SU-DHL-6 (cell line): ENCODE measurements around the gene GNPNAT1.

Source experiments
- H2AFZ ChIP-seq: fragments of 200-600 bp; sonication (generic); 2 replicates; pipeline ENCODE4 v1.6.1; 2014; ENCODE audit warnings: low read depth, mild to moderate bottlenecking, moderate library complexity, mixed read lengths, antibody characterized with exemption, low read length; ENCODE audit not compliant: severe bottlenecking
- H3F3A ChIP-seq: fragments of 200-600 bp; shearing (Covaris generic); 2 replicates; pipeline ENCODE4 v1.6.0; 2016; ENCODE audit warnings: antibody characterized with exemption, mild to moderate bottlenecking; ENCODE audit not compliant: insufficient read depth
- H3K27ac ChIP-seq: fragments of 200-600 bp; sonication (generic); 2 replicates; pipeline ENCODE4 v1.5.1; 2016; ENCODE audit warnings: low read depth, mild to moderate bottlenecking, low read length, moderate library complexity, mixed read lengths
- H3K27me3 ChIP-seq: fragments of 200-600 bp; sonication (generic), shearing (Covaris generic); 2 replicates; pipeline ENCODE4 v1.6.0; 2014; ENCODE audit warnings: mild to moderate bottlenecking, low read length
- H3K36me3 ChIP-seq: fragments of 200-600 bp; sonication (generic); 2 replicates; pipeline ENCODE4 v1.6.1; 2014; ENCODE audit warnings: mild to moderate bottlenecking, low read length, mixed read lengths
- H3K4me2 ChIP-seq: fragments of 300-600, 200-600 bp; shearing (Covaris generic), sonication (generic); 2 replicates; pipeline ENCODE4 v1.6.0; 2014; ENCODE audit warnings: low read length, low read depth, mild to moderate bottlenecking; ENCODE audit not compliant: poor library complexity, severe bottlenecking
- H3K4me3 ChIP-seq: fragments of 200-600 bp; sonication (generic); 2 replicates; pipeline ENCODE4 v1.5.1; 2014; ENCODE audit warnings: antibody characterized with exemption, low read length, mild to moderate bottlenecking, mixed read lengths; ENCODE audit not compliant: insufficient read depth, poor library complexity, severe bottlenecking
- H3K79me2 ChIP-seq: fragments of 200-600 bp; sonication (generic); 2 replicates; pipeline ENCODE4 v1.6.1; 2014; ENCODE audit warnings: mild to moderate bottlenecking, low read length, moderate library complexity; ENCODE audit not compliant: insufficient read depth
- H3K9ac ChIP-seq: fragments of 200-600 bp; sonication (generic); 2 replicates; pipeline ENCODE4 v1.7.0; 2014; ENCODE audit warnings: mild to moderate bottlenecking, low read length
- H3K9me2 ChIP-seq: fragments of 200-600 bp; sonication (generic); replicated peaks from 2 replicates; pipeline ENCODE4 v1.6.1; 2014; ENCODE audit warnings: low read length; ENCODE audit not compliant: insufficient read depth
- H3K9me3 ChIP-seq: fragments of 200-600 bp; sonication (generic); 2 replicates; pipeline ENCODE4 v1.6.1; 2014; ENCODE audit warnings: low read length, mixed read lengths; ENCODE audit not compliant: insufficient read depth
- H4K20me1 ChIP-seq: fragments of 200-600 bp; sonication (generic); 2 replicates; pipeline ENCODE4 v1.6.1; 2014; ENCODE audit warnings: low read depth, mild to moderate bottlenecking, antibody characterized with exemption, low read length, moderate library complexity, mixed read lengths
- CTCF ChIP-seq: fragments of 200-600 bp; sonication (generic); IDR thresholded peaks from one replicate; pipeline ENCODE4 v1.5.1; 2017; ENCODE audit warnings: antibody characterized with exemption, mild to moderate bottlenecking, low read length, moderate library complexity; ENCODE audit not compliant: insufficient read depth, poor library complexity, severe bottlenecking
- EZH2phosphoT487 ChIP-seq: fragments of 200-600 bp; sonication (generic), shearing (Covaris generic); conservative IDR thresholded peaks from 2 replicates; pipeline ENCODE4 v1.6.1; 2018; ENCODE audit warnings: mild to moderate bottlenecking, antibody characterized with exemption, low read length, moderate library complexity, mixed read lengths

The GNPNAT1 gene

GRCh38 chr14:52738409-52738808 is 53.0 kb downstream of the GNPNAT1 start:
- Histone ChIP-seq H3K27ac (no peak overlapping the region), H3K9ac (no peak overlapping the region), H3K4me2 (no peak overlapping the region), H4K20me1 (no peaks in the 10 kb centered on the region), H3K79me2 (peaks cover 83% of the 10 kb centered on the region), H3K27me3 (no peaks in the 10 kb centered on the region), H2AFZ (no peak overlapping the region), H3K9me2 (no peaks in the 10 kb centered on the region), H3F3A (peaks cover 22% of the 10 kb centered on the region), H3K9me3 (no peaks in the 10 kb centered on the region), H3K36me3 (no peaks in the 10 kb centered on the region; the same call in 1 of the 2 replicates), H3K4me3 (no peak overlapping the region)
- no peak for TF ChIP-seq CTCF
- TF ChIP-seq EZH2phosphoT487, result no peak

- Histone ChIP-seq H3K9me3 (no peaks in the 10 kb centered on the region), H3K36me3 (no peaks in the 10 kb centered on the region; the same call in 1 of the 2 replicates), H2AFZ (no peak overlapping the region), H3K4me3 (no peak overlapping the region), H3K27me3 (no peaks in the 10 kb centered on the region), H3K9ac (no peak overlapping the region), H3K79me2 (peaks cover 80% of the 10 kb centered on the region), H3K4me2 (peak overlapping the region; percentile 2), H3K9me2 (no peaks in the 10 kb centered on the region), H4K20me1 (no peaks in the 10 kb centered on the region), H3F3A (peaks cover 18% of the 10 kb centered on the region; the same call in 1 of the 2 replicates), H3K27ac (no peak overlapping the region)
- no peak for TF ChIP-seq EZH2phosphoT487
- no peak for TF ChIP-seq CTCF
Observed at GRCh38 chr14:52735921-52736489, 55.4 kb downstream of the GNPNAT1 start.

- no peak overlapping the region for H3K4me3 ChIP-seq
- H3K79me2 ChIP-seq, result peaks cover 71% of the 10 kb centered on the region
- no peaks in the 10 kb centered on the region for H3K36me3 ChIP-seq
Observed at GRCh38 chr14:52733824-52734223, 57.6 kb downstream of the GNPNAT1 start.

More at GRCh38 chr14:52733824-52734223, 57.6 kb downstream of the GNPNAT1 start:
- no peaks in the 10 kb centered on the region for H3K27me3 ChIP-seq
- H3F3A ChIP-seq, result peaks cover 10% of the 10 kb centered on the region
- H3K9me2 ChIP-seq, result no peaks in the 10 kb centered on the region
- no peak overlapping the region for H3K4me2 ChIP-seq
- H3K9me3 ChIP-seq, result no peaks in the 10 kb centered on the region
- H2AFZ ChIP-seq, result no peak overlapping the region
- TF ChIP-seq CTCF, result no peak
- no peak for TF ChIP-seq EZH2phosphoT487
- H4K20me1 ChIP-seq, result no peaks in the 10 kb centered on the region
- H3K27ac ChIP-seq, result no peak overlapping the region
- H3K9ac ChIP-seq, result no peak overlapping the region
